Activated CD4-positive, alpha-beta T cell treated with anti-CD3 and anti-CD28 coated beads for 48 hours (primary cell): ENCODE results near the gene CSNK1E.

Experiments used
- DNase-seq: peaks from one replicate; pipeline ENCODE4 v3.0.0-alpha.2; 2020

CSNK1E gene

DNA sequence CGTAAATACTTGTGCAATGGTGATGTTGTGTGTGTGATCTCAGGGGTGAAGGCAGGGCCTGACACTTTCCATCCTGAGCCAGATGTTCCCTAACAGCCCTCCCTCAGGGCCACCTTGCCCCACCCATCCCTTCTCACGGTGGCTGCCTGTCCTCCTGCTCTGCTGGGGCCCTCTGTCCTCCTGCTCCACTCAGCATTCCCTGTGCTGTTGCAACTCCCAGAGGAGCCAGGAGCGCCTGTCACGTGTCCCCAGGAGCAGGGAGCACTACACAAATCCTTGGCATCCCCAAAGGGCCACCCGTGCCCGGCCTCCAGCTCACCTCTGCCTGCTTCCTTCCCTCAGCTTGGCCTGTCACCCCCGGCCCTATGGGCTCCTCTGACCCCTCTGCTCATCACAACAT is 10.2 kb upstream of the CSNK1E start:
- no peak for DNase-seq

GRCh38 chr22:38325587-38325986 is 8.4 kb upstream of the CSNK1E start:
- DNase-seq = no peak

- no peak for DNase-seq
Observed at GRCh38 chr22:38320605-38321402, 3.6 kb upstream of the CSNK1E start.

DNA sequence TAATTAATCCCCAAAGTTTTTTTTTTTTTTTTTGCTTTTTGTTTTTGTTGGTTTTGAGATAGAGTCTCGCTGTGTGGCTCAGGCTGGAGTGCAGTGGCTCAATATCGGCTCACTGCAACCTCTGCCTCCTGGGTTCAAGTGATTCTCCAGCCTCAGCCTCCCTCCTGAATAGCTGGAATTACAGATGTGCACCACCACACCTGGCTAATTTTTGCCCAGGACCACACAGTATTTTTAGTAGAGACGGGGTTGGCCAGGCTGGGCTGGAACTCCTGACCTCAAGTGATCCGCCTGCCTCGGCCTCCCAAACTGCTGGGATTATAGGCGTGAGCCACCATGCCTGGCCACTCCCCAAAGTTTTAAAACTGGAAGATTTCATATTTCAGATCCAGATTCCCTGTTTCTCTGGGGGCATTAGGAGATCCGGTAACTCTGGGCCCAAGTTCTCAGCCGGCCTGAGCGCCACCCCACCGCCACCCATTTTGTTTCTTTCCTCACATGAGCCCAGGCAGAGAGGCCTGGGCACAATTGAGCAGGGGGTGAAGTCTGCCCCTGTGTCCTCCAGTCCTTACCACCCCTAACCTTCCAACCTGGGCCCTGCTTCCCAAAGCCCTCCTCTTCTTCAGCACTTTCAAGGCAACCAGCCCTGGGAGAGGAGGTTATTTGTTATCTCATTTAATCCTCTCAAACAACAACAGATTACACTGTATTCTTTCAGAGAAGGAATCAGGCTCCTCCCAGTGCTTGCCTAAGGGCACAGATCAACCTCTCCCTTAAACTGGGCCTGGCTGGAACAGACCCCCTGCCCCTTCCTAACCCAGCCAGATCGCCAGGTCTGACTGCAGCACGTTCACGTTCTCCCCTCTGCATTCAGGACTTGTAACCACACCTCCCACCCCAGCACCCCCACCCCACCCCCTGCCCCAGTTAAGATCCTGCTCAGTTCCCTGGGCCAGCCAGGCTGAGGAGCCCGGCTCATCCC is 1.9 kb upstream of the CSNK1E start:
- DNase-seq = no peak

- DNase-seq = no peak
Observed at GRCh38 chr22:38317995-38318715, 922 bp upstream of the CSNK1E start.

- DNase-seq = peak; percentile 56
Observed at GRCh38 chr22:38316364-38317121, 690 bp downstream of the CSNK1E start.

- no peak for DNase-seq
Observed at GRCh38 chr22:38315823-38316363, 1.3 kb downstream of the CSNK1E start.

GRCh38 chr22:38314933-38315822 is 2.1 kb downstream of the CSNK1E start:
- no peak for DNase-seq

DNA sequence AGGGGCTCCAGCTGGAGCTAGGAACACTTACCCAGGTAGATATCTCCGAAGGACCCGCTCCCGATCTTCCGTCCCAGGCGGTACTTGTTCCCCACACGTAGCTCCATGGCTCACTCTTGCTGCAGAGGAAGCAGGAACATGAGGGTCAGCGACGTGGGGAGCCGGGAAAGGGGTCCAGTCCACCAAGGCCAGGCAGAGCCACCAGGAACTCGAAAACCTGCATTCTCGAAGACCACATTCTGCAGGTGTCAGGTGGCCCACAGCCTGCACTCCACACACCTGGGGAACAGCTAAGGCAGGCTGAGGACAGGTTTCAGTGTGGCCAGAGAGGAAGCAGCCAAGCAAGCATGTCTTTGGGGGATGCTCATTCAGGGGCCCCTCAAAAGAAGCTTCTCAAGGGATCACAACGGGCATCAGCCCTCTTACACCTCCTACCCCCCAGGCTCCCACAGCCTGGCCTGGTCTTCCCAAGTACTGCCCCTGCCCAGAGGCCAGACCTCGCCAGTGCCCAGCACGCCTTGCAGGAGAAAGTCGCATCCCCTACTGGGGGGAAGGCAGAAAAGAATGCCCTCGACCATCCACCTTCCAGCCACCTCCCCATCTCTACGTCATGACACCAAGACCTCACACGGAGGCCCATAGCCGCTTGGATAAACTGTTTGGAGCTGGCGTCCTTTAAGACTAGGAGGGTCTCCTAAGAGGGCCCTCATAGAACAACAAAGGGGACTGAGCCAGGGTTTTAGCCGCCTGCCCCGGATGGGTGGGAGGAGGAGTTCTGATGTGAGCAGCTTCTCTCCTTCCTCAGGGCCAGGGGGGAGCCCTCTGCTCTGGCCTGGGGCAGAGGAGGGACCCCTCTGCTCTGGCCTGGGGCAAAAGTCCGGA is 2.9 kb downstream of the CSNK1E start:
- no peak for DNase-seq

DNA sequence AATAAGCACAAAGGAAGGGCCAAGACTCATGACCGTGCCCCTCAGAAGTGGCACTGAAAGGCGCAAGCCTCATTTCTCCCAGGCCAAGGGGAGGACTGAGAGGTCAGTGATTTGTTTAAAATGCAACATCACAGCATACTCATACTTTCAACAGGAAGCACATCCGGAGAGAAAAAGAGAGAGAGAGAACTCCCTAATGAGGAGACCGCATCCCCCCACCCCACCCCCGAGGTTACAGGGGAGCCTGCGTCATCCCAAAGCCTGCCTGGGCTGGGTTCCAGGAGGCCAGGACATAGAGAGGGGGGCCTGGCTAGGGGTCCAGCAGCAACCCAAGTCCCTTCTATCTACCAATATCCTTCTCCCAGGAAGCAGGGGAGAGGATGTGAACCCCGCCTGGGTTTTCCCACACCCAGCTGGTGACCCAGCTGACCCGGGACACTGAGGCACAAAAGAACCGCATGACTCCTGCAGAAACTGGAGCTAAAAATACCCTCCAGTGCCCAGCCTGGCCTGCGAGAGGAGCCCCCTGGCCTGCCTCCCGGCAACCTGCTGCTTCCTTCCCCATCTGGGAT is 3.8 kb downstream of the CSNK1E start:
- no peak for DNase-seq

- DNase-seq = no peak
Observed at GRCh38 chr22:38312261-38312800, 4.9 kb downstream of the CSNK1E start.

DNA sequence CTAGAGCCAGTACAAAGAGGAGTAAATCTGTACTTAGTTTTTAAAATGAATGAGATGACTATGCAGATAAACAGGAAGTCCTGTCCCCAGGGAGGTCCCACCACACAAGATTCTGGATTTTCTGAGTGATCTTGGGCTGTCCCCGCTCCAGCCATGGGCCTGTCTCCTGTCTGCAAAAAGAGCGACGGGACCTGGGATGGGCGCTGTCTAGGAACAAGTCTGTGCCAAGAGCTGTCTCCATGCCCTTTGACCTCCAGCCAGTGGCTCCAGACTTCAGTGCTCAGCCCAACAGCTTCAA is 6.0 kb downstream of the CSNK1E start:
- no peak for DNase-seq

GRCh38 chr22:38310518-38311322 is 6.5 kb downstream of the CSNK1E start:
- no peak for DNase-seq

GRCh38 chr22:38309614-38310517 is 7.4 kb downstream of the CSNK1E start:
- no peak for DNase-seq

GRCh38 chr22:38308791-38309498 is 8.3 kb downstream of the CSNK1E start:
- no peak for DNase-seq
